ENCODE measurements around the gene ELF1. TPM values are rescaled to one million over a fixed set of nuclear protein-coding genes. Genes with fewer than 3 reads are reported as not detected.
A peak's percentile ranks its signal among the peaks of the same experiment; 100 is the strongest.

Gene ELF1
- total and polyA plus RNA-seq, 2 of the 4 experiments (the other 2 are of a cell fraction), result 25.4 to 27.6 TPM

GRCh38 chr13:40966298-40966697 is 52.8 kb downstream of the ELF1 start:
- Histone ChIP-seq H4K5ac (ENCODE audit: low read depth, low read length) (no peak overlapping the region), H3K18ac (ENCODE audit: low read depth, low read length) (no peak overlapping the region), H2AK5ac (ENCODE audit: low read depth, low read length) (no peak overlapping the region), H2BK120ac (ENCODE audit: low read depth, low read length) (no peak overlapping the region), H3K36me3 (ENCODE audit: control insufficient read depth, insufficient read depth, low read length) (no peaks in the 10 kb centered on the region), H3K14ac (replicated peaks; ENCODE audit: low read depth, low read length) (no peak overlapping the region), H3K56ac (ENCODE audit: extremely low read depth, insufficient read depth, low read length) (no peak overlapping the region), H2BK20ac (ENCODE audit: low read depth, low read length) (no peak overlapping the region), H3K4me2 (ENCODE audit: low read depth, low read length) (no peak overlapping the region), H3K4me3 (ENCODE audit: insufficient read depth, low read depth, low read length) (no peak overlapping the region), H2BK5ac (ENCODE audit: low read depth, low read length, poor library complexity, severe bottlenecking) (no peak overlapping the region), H3K9me1 (ENCODE audit: insufficient read depth, low read length) (peaks cover 4% of the 10 kb centered on the region; the same call in 1 of the 2 replicates), H2AK9ac (replicated peaks; ENCODE audit: low read depth, low read length, poor library complexity) (no peak overlapping the region), H3K23ac (ENCODE audit: low read depth, low read length) (0 out of 2 replicates have a peak overlapping the region, but pooled peaks have one; percentile 38), H3K9me3 (ENCODE audit: control insufficient read depth, insufficient read depth, low read length) (no peaks in the 10 kb centered on the region), H3K27ac (ENCODE audit: insufficient read depth, low read length) (no peak overlapping the region), H4K8ac (ENCODE audit: low read depth in 2 of 2, low read length in 2 of 2) (no peak overlapping the region), H3K4ac (ENCODE audit: low read depth, low read length) (no peak overlapping the region), H4K20me1 (ENCODE audit: insufficient read depth, low read length) (peaks cover 25% of the 10 kb centered on the region), H3K79me1 (ENCODE audit: low read depth in 1 of 2, low read length in 2 of 2) (peaks cover 25 to 65% of the 10 kb centered on the region in 2 experiments), H3K27me3 (ENCODE audit: control insufficient read depth, insufficient read depth, low read length) (no peaks in the 10 kb centered on the region), H2BK15ac (ENCODE audit: low read depth, low read length) (no peak overlapping the region), H2AFZ (replicated peaks; ENCODE audit: low read length, poor library complexity) (no peak overlapping the region), H3K9ac (ENCODE audit: low read depth, low read length) (no peak overlapping the region), H4K91ac (ENCODE audit: insufficient read depth, low read depth, low read length) (no peak overlapping the region), H3K4me1 (ENCODE audit: control insufficient read depth, insufficient read depth, low read length) (peaks cover 3% of the 10 kb centered on the region)
- ATAC-seq (ENCODE audit: low read depth), result no peak
- no TSS peak for BruUV-seq (replicated peaks)
- ChIA-PET CTCF (no interaction called here), POLR2A (ENCODE audit: unreplicated experiment) (no interaction called here)
- TF ChIP-seq ELK1 (IDR thresholded peaks at IDR 0.05; ENCODE audit: borderline replicate concordance, low read depth, low read length), result no peak
- DNase-seq, result no peak
- no CpG with 5 or more reads among the region's 3 CpGs for WGBS, 2 experiments (ENCODE audit: extremely low coverage in 2 of 2, insufficient read length in 1 of 2)
- dilution Hi-C loops (cut with HindIII; ENCODE audit: low sequenced_read_pairs, unreplicated experiment), result no loop called here
- in situ Hi-C loops (cut with MboI; ENCODE audit: low sequenced_read_pairs), result no loop called here
- intact Hi-C loops (cut with micrococcal nuclease), result no loop called here
